Activated CD8-positive, alpha-beta memory T cell treated with anti-CD3 and anti-CD28 coated beads, Interleukin-2, amount 50 U/mL, for 1 hour (primary cell): ENCODE data around the gene GZF1.
"Not testable (repeated sequence)": the region's sequence is repeated elsewhere in the genome, so short reads cannot be mapped to it uniquely, and the experiment has no call there.

Experiments used
- DNase-seq: peaks from one replicate; pipeline ENCODE4 v3.0.0-alpha.2; 2020; ENCODE audit errors: extremely low read depth

Gene GZF1

GRCh38 chr20:23346002-23346401, 16.0 kb upstream of the GZF1 start:
- DNase-seq = no peak

- no peak for DNase-seq
Measured at GRCh38 chr20:23347791-23348190, 14.2 kb upstream of the GZF1 start.

- DNase-seq = not testable (repeated sequence)
Measured at GRCh38 chr20:23348510-23348909, 13.5 kb upstream of the GZF1 start.

GRCh38 chr20:23349338-23350195, 12.4 kb upstream of the GZF1 start:
- peak; percentile 51 for DNase-seq

- DNase-seq = peak; percentile 80
Measured at GRCh38 chr20:23350196-23350903, 11.6 kb upstream of the GZF1 start, which contains the start of gene NXT1. Gene NXT1, plus strand, starts transcription at chr20:23350791. Its CDS starts 3,251 bp downstream, at chr20:23354042.

GRCh38 chr20:23350904-23351838, 10.8 kb upstream of the GZF1 start:
- peak; percentile 40 for DNase-seq

- no peak for DNase-seq
Measured at GRCh38 chr20:23356203-23356602, 5.8 kb upstream of the GZF1 start.

GRCh38 chr20:23357767-23358562, 4.0 kb upstream of the GZF1 start:
- DNase-seq = peak; percentile 99

- DNase-seq = no peak
Measured at GRCh38 chr20:23358563-23358906, 3.4 kb upstream of the GZF1 start.

GRCh38 chr20:23358923-23359593, 2.9 kb upstream of the GZF1 start:
- no peak for DNase-seq

GRCh38 chr20:23360531-23360930, 1.5 kb upstream of the GZF1 start:
- no peak for DNase-seq

- DNase-seq = no peak
Measured at GRCh38 chr20:23361119-23361475, 885 bp upstream of the GZF1 start.

- DNase-seq = no peak
Measured at GRCh38 chr20:23362392-23363256, 642 bp downstream of the GZF1 start.

GRCh38 chr20:23363257-23363649, 1.3 kb downstream of the GZF1 start:
- no peak for DNase-seq

- no peak for DNase-seq
Measured at GRCh38 chr20:23365390-23366165, 3.6 kb downstream of the GZF1 start.

GRCh38 chr20:23366384-23366783, 4.4 kb downstream of the GZF1 start:
- DNase-seq = no peak

- DNase-seq = no peak
Measured at GRCh38 chr20:23367770-23368169, 5.8 kb downstream of the GZF1 start.

- no peak for DNase-seq
Measured at GRCh38 chr20:23368316-23369071, 6.5 kb downstream of the GZF1 start.
